ENCODE results near the gene EPB41L4B. TPM values are rescaled to one million over a fixed set of nuclear protein-coding genes. Genes with fewer than 3 reads are reported as not detected.

The EPB41L4B gene
- total and polyA plus RNA-seq, 2 experiments from 2014 or later, result 11.0 to 32.2 TPM

GRCh38 chr9:109369285-109369684, 48.4 kb upstream of the EPB41L4B start:
- no peak overlapping the region for H3K4me3 ChIP-seq
- no peak overlapping the region for H3K4me3 Mint-ChIP-seq
- no peaks in the 10 kb centered on the region for H3K79me2 ChIP-seq (replicated peaks; ENCODE audit: insufficient read depth)
- peaks cover 6% of the 10 kb centered on the region; the same call in 2 of the 3 replicates for H3K36me3 Mint-ChIP-seq (ENCODE audit: low read depth)
- H3K9me2 ChIP-seq (ENCODE audit: insufficient read depth), result peaks cover 4% of the 10 kb centered on the region; the same call in 1 of the 2 replicates
- no peak overlapping the region for H3K4me2 ChIP-seq
- DNase-seq (ENCODE audit: low spot score), result no peak
- H3K4me1 Mint-ChIP-seq, result no peaks in the 10 kb centered on the region
- no peak overlapping the region for H3K27ac Mint-ChIP-seq
- peaks cover 10% of the 10 kb centered on the region for H3K9me3 Mint-ChIP-seq
- ATAC-seq, result no peak
- H3K36me3 ChIP-seq (ENCODE audit: insufficient read depth), result no peaks in the 10 kb centered on the region
- H3K27me3 Mint-ChIP-seq (ENCODE audit: insufficient read depth, low read depth, poor library complexity), result no peaks in the 10 kb centered on the region
- no peaks in the 10 kb centered on the region for H3F3A ChIP-seq (replicated peaks; ENCODE audit: low read depth)
- no peak overlapping the region for H2AFZ ChIP-seq
- H3K27me3 ChIP-seq (ENCODE audit: insufficient read depth), result no peaks in the 10 kb centered on the region
- no peak overlapping the region for H3K27ac ChIP-seq (ENCODE audit: low read depth)
- H4K20me1 ChIP-seq (replicated peaks; ENCODE audit: insufficient read depth), result no peaks in the 10 kb centered on the region; the same call in 1 of the 2 replicates
- TF ChIP-seq, protein P1, sequence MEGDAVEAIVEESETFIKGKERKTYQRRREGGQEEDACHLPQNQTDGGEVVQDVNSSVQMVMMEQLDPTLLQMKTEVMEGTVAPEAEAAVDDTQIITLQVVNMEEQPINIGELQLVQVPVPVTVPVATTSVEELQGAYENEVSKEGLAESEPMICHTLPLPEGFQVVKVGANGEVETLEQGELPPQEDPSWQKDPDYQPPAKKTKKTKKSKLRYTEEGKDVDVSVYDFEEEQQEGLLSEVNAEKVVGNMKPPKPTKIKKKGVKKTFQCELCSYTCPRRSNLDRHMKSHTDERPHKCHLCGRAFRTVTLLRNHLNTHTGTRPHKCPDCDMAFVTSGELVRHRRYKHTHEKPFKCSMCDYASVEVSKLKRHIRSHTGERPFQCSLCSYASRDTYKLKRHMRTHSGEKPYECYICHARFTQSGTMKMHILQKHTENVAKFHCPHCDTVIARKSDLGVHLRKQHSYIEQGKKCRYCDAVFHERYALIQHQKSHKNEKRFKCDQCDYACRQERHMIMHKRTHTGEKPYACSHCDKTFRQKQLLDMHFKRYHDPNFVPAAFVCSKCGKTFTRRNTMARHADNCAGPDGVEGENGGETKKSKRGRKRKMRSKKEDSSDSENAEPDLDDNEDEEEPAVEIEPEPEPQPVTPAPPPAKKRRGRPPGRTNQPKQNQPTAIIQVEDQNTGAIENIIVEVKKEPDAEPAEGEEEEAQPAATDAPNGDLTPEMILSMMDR (conservative IDR thresholded peaks at IDR 0.05; ENCODE audit: low read depth in 2 of 2), result no peak
- TF ChIP-seq STAT1 (IDR thresholded peaks at IDR 0.05; ENCODE audit: unreplicated experiment), result no peak
- no peak for TF ChIP-seq POLR2AphosphoS5 (IDR thresholded peaks at IDR 0.05; ENCODE audit: low read depth)
- TF ChIP-seq EZH2phosphoT487 (IDR thresholded peaks at IDR 0.05; ENCODE audit: unreplicated experiment), result no peak
- TF ChIP-seq NANOG (IDR thresholded peaks at IDR 0.05; ENCODE audit: borderline replicate concordance), result no peak
- TF ChIP-seq JUNB (IDR thresholded peaks at IDR 0.05; ENCODE audit: unreplicated experiment), result no peak
- TF ChIP-seq ZNF331 (CRISPR knock-in tag; IDR thresholded peaks at IDR 0.05; ENCODE audit: low read depth), result no peak
- no peak for TF ChIP-seq REST (IDR thresholded peaks at IDR 0.05; ENCODE audit: unreplicated experiment)
- no peak for TF ChIP-seq ETS1 (IDR thresholded peaks at IDR 0.05)
- TF ChIP-seq CREB1 (CRISPR knock-in tag; IDR thresholded peaks at IDR 0.05; ENCODE audit: low read depth), result no peak
- no peak for TF ChIP-seq ZNF462 (CRISPR knock-in tag; IDR thresholded peaks at IDR 0.05)
- no peak for TF ChIP-seq ZNF114 (CRISPR knock-in tag; IDR thresholded peaks at IDR 0.05)
- no peak for TF ChIP-seq EZH2 (IDR thresholded peaks at IDR 0.05; ENCODE audit: low read depth, unreplicated experiment)
- no peaks in the 10 kb centered on the region for H3K4me1 ChIP-seq (ENCODE audit: insufficient read depth)
